ENCODE measurements around the gene KIAA0753. TPM values are rescaled to one million over a fixed set of nuclear protein-coding genes. Genes with fewer than 3 reads are reported as not detected.

The KIAA0753 gene
- total RNA-seq, 1 experiment from 2014 or later: 16.8 TPM

DNA sequence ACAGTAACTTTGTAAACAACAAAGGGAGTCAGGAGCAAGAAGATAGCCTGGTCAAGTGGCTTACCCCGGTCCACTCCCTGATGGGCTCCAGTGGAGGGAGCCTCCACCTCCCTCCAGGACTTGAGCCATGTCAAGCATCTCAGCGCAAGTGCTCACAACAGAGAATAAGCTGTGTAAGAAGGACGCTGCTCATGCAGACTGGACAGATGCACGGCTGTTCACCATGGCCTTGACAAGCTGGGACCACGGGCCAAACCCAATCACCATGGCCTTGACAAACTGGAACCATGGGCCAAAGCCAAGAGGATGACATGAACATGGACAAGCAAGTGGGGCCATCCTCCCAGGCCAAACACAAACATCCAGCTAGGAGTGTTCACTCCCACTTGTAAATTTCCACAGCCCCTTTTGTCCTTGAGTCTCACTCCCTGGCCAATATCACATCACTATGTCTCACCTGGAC lies 80.7 kb downstream of the KIAA0753 start:
- no peak for DNase-seq (ENCODE audit: low read depth)
- in situ Hi-C loops (cut with HindIII; ENCODE audit: low pct_unique_long_range_greater_than_20kb, low sequenced_read_pairs): no loop called here

DNA sequence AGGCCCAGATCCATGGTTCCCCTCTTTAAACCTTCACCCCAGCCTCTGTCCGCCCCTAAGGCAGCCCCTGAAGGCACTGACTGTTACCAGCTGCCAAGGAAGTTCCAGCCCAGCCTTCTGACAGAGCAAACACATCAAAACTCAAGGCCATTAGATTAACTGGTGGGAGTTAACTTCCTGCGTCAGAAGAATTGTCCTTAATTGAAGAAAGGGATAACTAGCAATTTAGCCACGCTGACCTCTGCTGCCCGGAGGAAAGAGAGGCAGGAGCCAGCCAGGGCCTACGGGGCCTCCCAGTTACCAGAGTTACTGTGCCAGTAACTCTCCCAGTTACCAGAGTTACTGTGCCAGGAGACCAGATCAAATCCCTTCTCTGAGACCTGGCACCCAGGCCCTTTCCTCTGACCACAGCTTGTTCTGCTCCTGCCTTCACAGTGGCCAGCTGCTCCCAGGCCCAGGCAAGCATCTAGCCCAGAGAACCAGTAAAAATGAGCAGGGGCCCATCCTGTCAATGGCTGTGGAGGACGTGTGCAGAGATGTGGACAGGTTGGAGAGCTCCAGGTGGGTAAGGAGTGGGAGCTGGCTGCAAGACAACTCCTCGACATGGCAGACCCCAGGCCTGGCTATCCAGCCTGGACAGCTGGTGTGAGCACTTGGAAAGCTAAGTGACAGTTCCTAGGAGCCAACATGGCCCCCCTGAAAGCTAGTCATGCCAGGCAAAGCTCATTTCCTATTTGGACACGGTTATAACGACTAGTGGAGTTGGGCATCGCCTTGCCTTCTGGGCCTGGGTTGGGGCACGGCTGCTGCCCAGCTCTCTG lies 81.4 kb downstream of the KIAA0753 start:
- DNase-seq (ENCODE audit: low read depth): no peak
- in situ Hi-C loops (cut with HindIII; ENCODE audit: low pct_unique_long_range_greater_than_20kb, low sequenced_read_pairs): no loop called here

DNA sequence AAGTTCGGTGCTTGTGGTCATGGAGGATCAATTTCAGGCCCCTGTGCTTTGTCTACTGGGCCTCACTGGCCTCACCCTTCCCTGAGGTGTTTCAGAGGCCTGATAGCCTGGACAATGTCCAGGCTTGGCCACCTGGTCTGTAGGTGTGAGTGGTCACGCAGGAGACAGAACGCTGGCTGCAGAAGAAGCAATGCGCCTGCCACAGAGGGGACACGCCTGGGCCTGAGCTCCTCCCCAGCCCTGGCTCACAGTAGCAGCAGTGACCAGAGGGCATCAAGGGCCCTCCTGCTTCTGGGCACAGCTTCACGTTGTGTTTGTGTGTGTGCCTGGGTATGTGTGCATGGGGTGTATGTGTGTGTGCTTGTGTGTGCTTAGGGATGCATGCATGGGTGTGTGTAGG lies 82.2 kb downstream of the KIAA0753 start:
- in situ Hi-C loops (cut with HindIII; ENCODE audit: low pct_unique_long_range_greater_than_20kb, low sequenced_read_pairs): no loop called here
- no peak for DNase-seq (ENCODE audit: low read depth)

DNA sequence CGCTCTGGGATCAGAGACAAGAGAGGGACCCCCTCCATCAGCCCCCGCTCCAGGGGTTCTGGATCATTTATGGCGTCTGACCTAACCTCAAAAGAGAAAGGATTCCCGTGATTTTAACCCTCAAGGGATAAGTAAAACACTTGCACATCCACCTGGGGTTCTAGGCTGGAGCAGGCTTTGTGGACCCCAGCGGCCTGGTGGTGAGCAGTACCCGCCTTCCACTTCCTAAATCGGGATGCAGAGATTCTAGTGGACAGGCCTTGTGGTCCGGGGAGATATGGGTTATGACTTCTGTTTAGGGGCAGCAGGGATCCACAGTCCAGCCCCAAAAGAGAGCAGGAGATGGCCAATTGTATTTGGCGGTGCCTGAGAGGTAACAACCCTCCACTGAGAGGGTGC lies 83.5 kb downstream of the KIAA0753 start:
- in situ Hi-C loops (cut with HindIII; ENCODE audit: low pct_unique_long_range_greater_than_20kb, low sequenced_read_pairs): no loop called here
- no peak for DNase-seq (ENCODE audit: low read depth)

DNA sequence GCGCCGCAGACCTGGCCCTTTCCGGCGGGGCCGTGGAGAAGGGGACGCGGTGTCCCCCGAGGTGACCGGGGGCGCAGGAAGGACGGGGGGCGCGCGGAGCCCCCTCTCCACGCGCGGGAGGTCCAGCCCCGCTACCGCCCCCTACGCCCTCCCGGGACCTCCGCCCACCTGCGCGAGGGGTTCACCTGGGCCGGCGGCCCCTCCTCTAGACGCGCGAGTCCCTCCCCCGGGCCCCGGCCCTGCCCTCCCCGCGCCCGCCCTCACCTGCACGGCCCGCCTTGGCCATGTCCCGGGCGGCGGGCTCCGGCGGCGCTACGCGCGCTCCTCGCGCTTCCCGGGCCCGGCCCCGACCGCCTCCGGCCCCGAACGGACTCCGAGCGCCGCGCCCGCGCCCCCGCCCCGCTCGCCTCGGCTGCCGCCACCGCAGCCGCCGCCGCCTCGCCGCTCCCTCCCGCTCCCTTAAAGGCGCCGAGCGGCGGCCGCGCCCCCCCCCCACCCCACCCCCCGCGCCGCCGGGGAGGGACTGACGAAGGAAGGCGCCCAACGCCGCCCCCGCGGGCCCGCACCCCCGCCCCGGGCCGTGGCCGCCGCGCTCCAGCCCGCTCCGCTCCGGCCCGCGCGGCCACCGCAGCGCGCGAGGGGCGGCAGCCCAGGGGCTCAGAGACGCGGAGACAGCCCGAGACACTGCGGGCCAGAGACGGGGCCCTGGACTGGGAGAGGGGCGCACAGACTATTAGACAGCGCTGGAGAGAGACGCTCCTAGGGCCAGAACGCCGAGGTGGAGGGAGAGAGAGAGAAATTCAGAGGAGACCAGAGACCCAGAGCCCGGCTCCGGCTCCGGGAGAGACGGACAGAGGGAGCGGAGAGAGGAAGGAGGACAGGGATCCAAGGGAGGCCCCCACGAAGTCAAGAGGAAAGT lies 84.1 kb downstream of the KIAA0753 start, which contains the start of gene PITPNM3:
TSS of gene PITPNM3 (minus strand) at position 435 of the 919 bp plus-strand sequence. CDS start at position 286, 149 bp downstream.
- in situ Hi-C loops (cut with HindIII; ENCODE audit: low pct_unique_long_range_greater_than_20kb, low sequenced_read_pairs): no loop called here
- DNase-seq (ENCODE audit: low read depth): no peak

DNA sequence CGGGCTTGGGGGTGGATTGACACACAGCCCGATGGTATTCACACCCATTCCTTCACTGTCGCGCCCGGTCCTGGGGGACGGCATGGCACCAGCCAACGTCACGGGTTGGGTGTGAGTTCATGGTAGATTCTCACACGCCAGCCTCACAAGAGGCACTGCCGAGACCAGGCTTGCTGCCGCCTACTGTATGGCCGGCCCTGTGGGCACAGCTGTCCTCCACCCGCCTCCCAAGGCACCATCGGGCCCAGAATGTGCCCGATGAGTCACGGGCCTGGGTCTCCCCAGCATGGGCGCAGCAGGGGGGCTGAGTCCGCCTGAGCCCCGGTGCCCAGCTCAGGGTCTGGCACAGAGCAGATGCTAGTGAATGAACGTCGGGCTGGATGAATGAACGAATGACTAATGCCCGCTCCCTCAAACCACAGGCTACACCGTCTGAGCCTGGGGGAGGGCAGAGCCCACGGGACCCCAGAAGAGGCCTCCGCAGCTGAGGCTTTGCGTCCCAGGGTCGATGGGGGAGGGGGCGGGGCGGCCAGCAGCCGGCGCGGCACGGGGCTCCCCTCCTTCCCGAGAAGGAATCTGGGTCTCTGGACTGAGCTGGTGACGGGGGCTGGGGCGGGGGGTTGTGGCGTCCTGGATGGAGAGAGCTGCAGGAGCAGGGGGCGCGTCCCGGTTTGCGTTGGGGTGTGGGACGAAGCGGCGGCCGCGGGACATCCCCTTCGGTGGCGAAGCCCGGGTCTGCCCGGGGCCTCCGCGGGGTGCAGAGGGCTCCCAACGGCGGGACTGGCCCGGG lies 85.0 kb downstream of the KIAA0753 start:
- in situ Hi-C loops (cut with HindIII; ENCODE audit: low pct_unique_long_range_greater_than_20kb, low sequenced_read_pairs): no loop called here
- no peak for DNase-seq (ENCODE audit: low read depth)

DNA sequence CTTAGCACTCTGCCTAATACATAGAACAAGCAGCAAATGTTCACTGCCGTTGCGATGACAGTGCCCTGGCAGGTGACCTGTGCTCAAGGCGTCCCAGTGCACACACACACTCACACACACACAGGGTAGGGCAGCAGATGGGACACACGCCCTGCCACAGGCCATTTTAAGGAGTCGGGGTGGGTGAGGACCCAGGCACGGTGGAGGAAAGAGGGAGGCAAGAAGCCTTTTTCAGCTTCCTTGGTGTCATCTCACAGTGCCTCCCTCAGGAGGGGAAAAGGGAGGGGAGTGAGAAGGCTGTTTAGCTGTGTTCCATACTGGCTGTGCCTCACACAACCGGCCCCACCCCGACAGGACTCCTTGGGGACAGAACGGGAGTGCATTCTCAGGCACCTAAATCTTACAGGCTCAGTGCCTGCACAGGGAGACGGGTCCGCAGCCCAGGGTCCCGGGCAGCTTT lies 85.6 kb downstream of the KIAA0753 start:
- DNase-seq (ENCODE audit: low read depth): no peak
- in situ Hi-C loops (cut with HindIII; ENCODE audit: low pct_unique_long_range_greater_than_20kb, low sequenced_read_pairs): no loop called here

DNA sequence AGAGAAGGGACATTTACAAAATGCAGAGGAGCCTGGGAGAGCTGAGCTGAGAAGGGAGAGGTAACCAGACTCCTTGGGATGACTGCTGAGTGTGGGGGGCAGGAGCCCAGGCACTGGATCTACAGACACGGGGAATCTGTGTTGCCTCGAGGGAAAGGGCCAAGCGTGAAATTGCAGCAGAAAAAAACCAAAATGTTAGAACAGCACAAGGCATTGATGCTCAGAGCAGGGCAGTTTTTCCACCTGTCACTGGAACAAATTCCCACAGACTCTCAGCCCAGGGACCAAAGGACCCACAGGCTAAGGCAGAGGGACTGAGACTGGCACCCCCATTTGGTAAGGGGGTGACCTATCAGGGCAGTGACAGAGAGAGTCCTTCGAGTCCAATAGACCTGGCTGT lies 86.2 kb downstream of the KIAA0753 start:
- in situ Hi-C loops (cut with HindIII; ENCODE audit: low pct_unique_long_range_greater_than_20kb, low sequenced_read_pairs): no loop called here
- no peak for DNase-seq (ENCODE audit: low read depth)

DNA sequence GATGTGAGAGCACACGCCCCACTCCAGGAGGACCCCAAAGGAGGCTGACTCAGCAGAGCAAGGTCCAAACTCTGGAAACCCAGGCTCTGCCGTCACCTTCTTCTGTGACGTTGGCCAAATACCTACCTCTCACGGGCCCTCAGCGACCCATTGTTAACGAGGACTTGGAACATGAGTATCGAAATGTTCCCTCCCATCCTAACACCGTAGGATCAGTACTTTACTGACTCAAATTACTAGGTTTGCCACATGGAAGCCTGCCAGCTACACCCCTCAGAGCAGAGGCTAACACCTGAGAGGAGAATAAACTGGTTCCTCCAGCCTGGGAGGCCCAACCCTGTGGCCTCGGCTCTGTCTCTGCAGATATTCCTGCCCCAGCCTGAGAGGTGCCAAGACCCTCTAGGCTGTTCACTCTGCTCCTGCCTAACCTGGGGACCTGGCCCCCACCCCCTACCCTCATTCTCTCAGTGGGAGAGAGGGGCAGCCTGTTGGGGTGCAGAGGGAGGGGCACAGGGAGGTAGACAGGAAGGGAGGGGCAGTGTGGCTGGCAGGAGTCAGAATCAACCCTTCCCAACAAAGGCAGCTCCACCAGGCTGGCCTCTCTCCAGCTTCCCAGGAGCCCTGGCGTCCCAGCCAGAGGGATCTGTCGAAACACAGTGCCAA lies 88.5 kb downstream of the KIAA0753 start:
- in situ Hi-C loops (cut with HindIII; ENCODE audit: low pct_unique_long_range_greater_than_20kb, low sequenced_read_pairs): no loop called here
- DNase-seq (ENCODE audit: low read depth): no peak

DNA sequence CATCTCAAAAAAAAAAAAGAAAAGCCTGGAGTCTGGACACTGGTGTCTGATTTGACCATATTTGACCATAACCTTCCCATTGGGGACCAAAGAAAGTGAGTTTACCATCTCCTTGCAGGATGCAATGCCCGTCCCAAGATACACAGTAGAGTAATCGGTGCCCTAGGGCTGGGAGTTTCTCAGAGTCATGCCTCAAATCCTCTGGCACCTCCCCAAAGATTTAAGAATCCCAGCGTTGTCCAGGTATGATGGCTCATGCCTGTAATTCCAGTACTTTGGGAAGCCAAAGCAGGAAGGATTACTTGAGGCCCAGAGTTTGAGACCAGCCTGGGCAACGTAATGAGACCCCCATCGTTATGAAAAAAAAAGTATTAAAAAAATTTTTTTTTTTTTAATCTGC lies 89.2 kb downstream of the KIAA0753 start:
- in situ Hi-C loops (cut with HindIII; ENCODE audit: low pct_unique_long_range_greater_than_20kb, low sequenced_read_pairs): no loop called here

DNA sequence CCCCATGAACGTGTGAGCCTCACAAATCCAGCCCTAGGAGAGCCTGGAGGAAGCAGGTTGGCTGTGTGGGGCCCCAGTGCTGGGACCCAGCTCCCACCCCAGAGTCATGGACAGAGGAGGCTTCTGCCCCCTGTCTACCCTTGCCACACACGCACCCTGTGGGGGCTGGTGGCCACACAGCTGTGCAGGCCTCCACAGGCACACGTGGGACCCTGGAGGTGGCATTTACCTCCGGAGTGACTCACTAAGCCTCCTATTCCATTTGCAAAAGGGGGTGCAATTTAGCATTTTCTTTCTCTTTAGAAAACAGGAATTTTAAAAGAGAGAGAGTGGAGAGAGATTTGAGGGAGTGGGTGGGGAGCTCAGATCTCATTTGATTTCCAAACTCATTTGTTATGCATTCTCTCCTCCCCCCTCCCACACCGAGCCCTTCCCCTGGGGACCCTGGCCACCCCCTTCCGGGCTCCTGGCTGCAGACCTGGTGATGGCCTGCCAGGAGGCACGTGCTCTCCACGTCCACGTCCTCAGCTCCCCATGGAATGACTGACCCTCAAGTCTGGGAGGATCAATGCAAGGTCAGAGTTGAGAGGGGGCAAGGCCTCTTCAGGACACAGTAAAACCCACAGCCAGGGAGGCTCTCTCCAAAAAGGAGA lies 91.0 kb downstream of the KIAA0753 start:
- DNase-seq (ENCODE audit: low read depth): no peak
- in situ Hi-C loops (cut with HindIII; ENCODE audit: low pct_unique_long_range_greater_than_20kb, low sequenced_read_pairs): no loop called here

More for the DNA sequence above, 89.2 kb downstream of the KIAA0753 start:
- no peak for DNase-seq (ENCODE audit: low read depth)

DNA sequence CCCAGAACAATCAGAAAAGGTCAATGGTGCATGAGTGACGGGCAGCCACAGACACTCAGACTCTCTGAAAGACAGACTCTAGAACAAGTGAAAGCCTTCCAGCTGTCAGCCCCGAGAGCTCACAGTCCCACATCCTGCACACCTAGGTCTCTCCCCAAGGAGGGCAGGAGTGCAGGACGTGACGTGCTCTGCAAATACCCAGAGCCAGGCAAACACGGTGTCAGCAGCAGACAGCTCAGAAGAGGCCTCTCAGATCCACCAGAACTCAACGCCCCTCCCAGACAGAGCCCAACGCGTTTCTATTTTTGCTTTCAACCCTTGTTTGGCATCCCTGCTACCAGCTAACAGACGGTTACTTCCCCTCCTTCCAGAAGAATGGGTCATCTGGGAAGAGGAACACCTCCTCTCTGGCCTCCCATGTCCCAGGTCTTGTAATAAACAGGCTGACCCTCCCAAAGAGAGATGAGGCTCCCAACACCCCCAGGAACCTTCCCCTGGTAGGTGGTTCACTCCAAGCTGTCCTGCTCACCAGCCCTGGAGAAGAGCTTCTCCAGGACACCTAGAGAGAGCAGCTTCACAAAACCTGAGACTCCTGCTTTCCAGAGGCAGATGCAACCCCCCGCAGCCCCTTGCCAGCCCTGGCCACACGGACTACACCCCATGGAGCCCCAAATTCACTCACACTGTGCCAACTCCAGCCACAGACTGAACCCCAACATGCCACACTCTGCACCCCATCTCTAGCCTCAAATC lies 91.8 kb downstream of the KIAA0753 start:
- DNase-seq (ENCODE audit: low read depth): no peak
- in situ Hi-C loops (cut with HindIII; ENCODE audit: low pct_unique_long_range_greater_than_20kb, low sequenced_read_pairs): no loop called here

DNA sequence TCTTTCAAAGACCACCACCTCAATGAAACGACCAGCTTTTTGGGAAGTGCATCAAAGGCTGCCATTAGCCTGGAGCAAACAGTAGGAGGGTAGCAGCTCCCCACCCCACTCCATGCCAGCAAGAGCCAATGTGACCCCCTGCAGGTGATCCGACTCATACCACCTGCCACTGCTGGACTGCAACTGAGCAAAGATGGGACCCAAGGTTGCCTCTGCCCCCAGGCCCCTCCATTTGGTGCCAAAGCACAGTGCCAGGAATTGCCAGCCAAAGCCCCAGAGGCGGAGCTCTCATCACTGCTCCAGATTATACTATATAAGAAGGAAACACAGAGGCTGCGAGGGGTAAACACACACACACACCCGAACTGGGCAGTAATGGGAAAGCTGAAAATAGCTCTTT lies 92.5 kb downstream of the KIAA0753 start:
- DNase-seq (ENCODE audit: low read depth): no peak
- in situ Hi-C loops (cut with HindIII; ENCODE audit: low pct_unique_long_range_greater_than_20kb, low sequenced_read_pairs): no loop called here

DNA sequence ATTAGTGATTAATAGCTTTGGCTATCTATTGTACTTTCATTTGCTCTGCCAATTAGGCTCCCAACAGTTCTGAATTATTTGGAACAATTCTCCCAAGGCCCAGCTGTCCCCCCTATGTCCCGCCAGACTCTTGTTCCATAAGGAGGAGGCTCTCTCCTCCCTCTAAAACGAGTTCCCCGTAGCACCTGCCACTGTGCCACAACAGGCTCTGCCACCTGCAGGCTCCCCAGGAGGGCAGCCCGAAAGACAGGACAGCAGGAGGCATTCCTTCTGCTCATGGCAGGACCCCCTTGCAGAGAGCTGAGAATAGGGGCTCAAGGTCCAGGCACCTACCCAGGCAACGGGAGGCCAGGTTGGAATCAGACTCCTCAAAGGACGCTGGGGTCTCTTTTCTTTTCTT lies 93.2 kb downstream of the KIAA0753 start:
- in situ Hi-C loops (cut with HindIII; ENCODE audit: low pct_unique_long_range_greater_than_20kb, low sequenced_read_pairs): no loop called here
- no peak for DNase-seq (ENCODE audit: low read depth)

DNA sequence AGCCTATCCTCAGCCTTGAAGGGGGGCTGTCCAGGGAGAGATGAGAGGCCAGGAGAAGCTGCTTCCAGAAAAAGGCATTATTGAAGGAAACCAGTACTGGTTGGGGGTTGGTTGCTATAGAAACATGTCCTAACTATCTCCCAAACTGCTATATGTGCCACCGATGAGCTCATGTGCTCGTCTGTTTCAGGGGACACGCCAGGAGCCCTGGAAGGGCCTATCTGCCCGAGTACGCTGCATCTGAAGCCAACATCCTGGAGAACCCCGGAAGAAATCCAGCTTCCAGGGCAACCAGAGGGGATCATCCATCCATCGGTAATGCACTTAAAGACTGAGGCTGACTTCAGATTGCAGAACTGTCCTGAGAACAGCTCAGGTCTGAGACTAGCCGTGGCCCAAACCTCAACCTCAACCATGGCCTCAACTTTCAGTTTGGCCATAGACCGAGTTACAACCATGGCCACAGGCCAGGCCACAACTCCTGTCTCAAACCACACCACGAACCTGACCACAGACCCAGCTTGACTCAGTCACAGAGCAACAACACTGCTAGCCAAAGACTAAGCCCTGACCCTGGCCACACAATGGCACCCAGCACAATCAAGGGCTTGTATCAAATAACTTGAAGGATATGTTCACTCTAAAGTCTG lies 94.3 kb downstream of the KIAA0753 start:
- no peak for DNase-seq (ENCODE audit: low read depth)
- in situ Hi-C loops (cut with HindIII; ENCODE audit: low pct_unique_long_range_greater_than_20kb, low sequenced_read_pairs): no loop called here

DNA sequence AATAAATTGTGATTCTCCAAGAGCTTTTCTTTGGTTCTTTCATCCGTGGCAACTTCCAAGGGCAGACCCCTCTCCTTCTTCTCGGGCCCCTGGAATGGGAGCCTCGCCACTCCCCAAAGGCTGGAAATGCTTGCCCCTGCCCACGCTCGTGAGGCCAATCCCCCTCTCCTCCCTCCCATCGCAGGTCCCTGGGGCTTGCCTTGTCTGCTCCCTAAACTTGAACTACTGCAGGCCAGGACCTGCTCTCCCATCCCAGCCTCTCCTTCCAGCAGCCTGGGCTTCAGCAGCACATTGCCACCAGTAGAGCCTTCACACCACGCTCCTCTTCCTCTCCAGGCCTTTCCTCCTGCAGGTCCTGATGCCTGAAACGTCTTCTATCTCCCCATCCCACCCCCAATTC lies 95.2 kb downstream of the KIAA0753 start:
- in situ Hi-C loops (cut with HindIII; ENCODE audit: low pct_unique_long_range_greater_than_20kb, low sequenced_read_pairs): no loop called here
- no peak for DNase-seq (ENCODE audit: low read depth)
